Lung (tissue), 12 donors: ENCODE results near the gene NPM1. TPM values are rescaled to one million over a fixed set of nuclear protein-coding genes. Genes with fewer than 3 reads are reported as not detected.

Experiments
- ATAC-seq: fragments of 200-7000 bp; cut with Tn5 transposase; one replicate; pipeline ENCODE4 v1.9.1; 2020; ENCODE audit warnings: moderate number of reproducible peaks; ENCODE audit not compliant: insufficient read depth, low FRiP score
- DNase-seq, 3 donors: peaks; one replicate each; pipeline ENCODE4 v3.0.0-alpha.2; 2013 to 2017
- H3K27ac ChIP-seq, 2 donors: one replicate each; pipeline ENCODE4 v1.5.1; 2013; ENCODE audit warnings: mild to moderate bottlenecking in 2 of 2, moderate library complexity in 2 of 2, control low read depth in 1 of 2, inconsistent platforms in 1 of 2, low read depth in 1 of 2, low read length in 1 of 2
- H3K27me3 ChIP-seq, 3 donors: one replicate each; pipeline ENCODE4 v1.5.1; 2013; ENCODE audit warnings: low read length in 2 of 3; ENCODE audit not compliant: control insufficient read depth in 3 of 3, insufficient read depth in 3 of 3
- H3K36me3 ChIP-seq, 4 donors: one replicate each; pipeline ENCODE4 v1.5.1; 2013; ENCODE audit warnings: low read length in 4 of 4, mild to moderate bottlenecking in 1 of 4, moderate library complexity in 1 of 4; ENCODE audit not compliant: control insufficient read depth in 4 of 4, insufficient read depth in 4 of 4
- H3K4me1 ChIP-seq, 5 donors: one replicate each; pipeline ENCODE4 v1.5.1; 2013; ENCODE audit warnings: low read length in 5 of 5, mild to moderate bottlenecking in 2 of 5, moderate library complexity in 1 of 5; ENCODE audit not compliant: control insufficient read depth in 5 of 5, insufficient read depth in 5 of 5
- H3K4me3 ChIP-seq: one replicate; pipeline ENCODE4 v1.5.1; 2013; ENCODE audit warnings: mild to moderate bottlenecking, control low read depth, moderate library complexity
- H3K9ac ChIP-seq, 2 donors: one replicate each; pipeline ENCODE4 v1.5.1; 2013; ENCODE audit warnings: low read length in 2 of 2, control low read depth in 1 of 2; ENCODE audit not compliant: insufficient read depth in 1 of 2
- H3K9me3 ChIP-seq, 4 donors: one replicate each; pipeline ENCODE4 v1.5.1; 2013; ENCODE audit warnings: low read length in 3 of 4, mild to moderate bottlenecking in 1 of 4, moderate library complexity in 1 of 4; ENCODE audit not compliant: control insufficient read depth in 4 of 4, insufficient read depth in 3 of 4
- WGBS, 2 donors: extraction: QIAGEN DNeasy Blood & Tissue Kit; methylation state at CpG; one replicate each; pipeline ENCODE4 v1.1.7; 2013; 5-methylcytosine and 5-hydroxymethylcytosine counted together
- polyA plus RNA-seq, 2 donors: library from polyadenylated mRNA; stranded (reverse); fragments of 200-250 nt; gene quantifications; one replicate each; pipeline ENCODE4 v1.2.1, GENCODE V29; 2013
- total RNA-seq, 2 donors: library from RNA; depleted of rRNA in 1 of 2; stranded (reverse); fragments of >200 nt in 1 of 2; gene quantifications; one replicate each; pipeline ENCODE4 v1.2.1, GENCODE V29; 2014 to 2021
- TF ChIP-seq, protein P1 (sequence below): IDR thresholded peaks from 2 replicates; pipeline ENCODE4 v1.5.1; 2012; ENCODE audit warnings: mild to moderate bottlenecking; ENCODE audit errors: control extremely low read depth, extremely low read depth
- donor health status: control.
- donor health status: control.
- donor health status: Bipolar disorder and iron deficiency.
- donor health status: healthy.
- donor health status: DM: yes; HTN: yes; CAD: no.

NPM1 gene
- total and polyA plus RNA-seq, 4 donors: 601 to 2,411 (median 1,455) TPM

DNA sequence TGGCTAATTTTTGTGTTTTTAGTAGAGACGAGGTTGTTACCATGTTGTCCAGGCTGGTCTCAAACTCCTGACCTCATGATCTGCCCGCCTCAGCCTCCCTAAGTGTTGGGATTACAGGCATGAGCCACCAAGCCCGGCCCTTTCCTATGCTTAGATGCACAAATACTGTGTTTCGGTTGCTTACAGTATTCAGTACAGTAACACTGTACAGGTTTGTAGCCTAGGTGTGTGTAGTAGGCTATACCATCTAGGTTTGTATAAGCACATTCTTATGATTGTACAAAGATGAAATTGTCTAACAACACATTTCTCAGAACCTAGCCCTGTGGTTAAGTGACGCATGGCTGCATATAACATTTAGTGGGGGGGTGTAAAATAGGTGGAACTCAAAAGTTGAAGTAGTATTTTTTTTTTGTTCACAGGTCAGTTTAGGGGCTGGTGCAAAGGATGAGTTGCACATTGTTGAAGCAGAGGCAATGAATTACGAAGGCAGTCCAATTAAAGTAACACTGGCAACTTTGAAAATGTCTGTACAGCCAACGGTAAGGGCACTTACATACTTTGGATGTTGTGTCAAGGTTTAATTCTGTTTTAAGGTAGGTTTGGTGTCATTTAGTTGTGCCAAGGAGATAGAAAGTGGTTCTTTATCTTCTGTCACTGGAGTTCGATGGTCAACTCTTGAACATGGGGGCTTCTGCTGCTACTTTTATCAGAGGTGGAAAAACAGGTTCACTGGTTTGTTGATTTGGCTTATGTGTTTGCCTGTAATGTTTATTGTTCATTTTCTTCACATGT lies 3.4 kb downstream of the NPM1 start:
- Histone ChIP-seq H3K4me3 (no peak overlapping the region), H3K27ac (no peak overlapping the region), H3K4me1 (peaks cover 0 to 28% (median 9%) of the 10 kb centered on the region in 5 donors), H3K9me3 (peaks cover 0 to 2% (median 0%) of the 10 kb centered on the region in 4 donors), H3K27me3 (no peaks in the 10 kb centered on the region), H3K36me3 (peaks cover 20 to 37% (median 34%) of the 10 kb centered on the region in 4 donors), H3K9ac (no peak overlapping the region)
- TF ChIP-seq, protein P1, sequence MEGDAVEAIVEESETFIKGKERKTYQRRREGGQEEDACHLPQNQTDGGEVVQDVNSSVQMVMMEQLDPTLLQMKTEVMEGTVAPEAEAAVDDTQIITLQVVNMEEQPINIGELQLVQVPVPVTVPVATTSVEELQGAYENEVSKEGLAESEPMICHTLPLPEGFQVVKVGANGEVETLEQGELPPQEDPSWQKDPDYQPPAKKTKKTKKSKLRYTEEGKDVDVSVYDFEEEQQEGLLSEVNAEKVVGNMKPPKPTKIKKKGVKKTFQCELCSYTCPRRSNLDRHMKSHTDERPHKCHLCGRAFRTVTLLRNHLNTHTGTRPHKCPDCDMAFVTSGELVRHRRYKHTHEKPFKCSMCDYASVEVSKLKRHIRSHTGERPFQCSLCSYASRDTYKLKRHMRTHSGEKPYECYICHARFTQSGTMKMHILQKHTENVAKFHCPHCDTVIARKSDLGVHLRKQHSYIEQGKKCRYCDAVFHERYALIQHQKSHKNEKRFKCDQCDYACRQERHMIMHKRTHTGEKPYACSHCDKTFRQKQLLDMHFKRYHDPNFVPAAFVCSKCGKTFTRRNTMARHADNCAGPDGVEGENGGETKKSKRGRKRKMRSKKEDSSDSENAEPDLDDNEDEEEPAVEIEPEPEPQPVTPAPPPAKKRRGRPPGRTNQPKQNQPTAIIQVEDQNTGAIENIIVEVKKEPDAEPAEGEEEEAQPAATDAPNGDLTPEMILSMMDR: no peak
- DNase-seq (no peak), ATAC-seq (no peak)
- 71 to 77% methylated on average over 8 of the region's 8 CpGs for whole genome bisulfite sequencing, 2 donors

DNA sequence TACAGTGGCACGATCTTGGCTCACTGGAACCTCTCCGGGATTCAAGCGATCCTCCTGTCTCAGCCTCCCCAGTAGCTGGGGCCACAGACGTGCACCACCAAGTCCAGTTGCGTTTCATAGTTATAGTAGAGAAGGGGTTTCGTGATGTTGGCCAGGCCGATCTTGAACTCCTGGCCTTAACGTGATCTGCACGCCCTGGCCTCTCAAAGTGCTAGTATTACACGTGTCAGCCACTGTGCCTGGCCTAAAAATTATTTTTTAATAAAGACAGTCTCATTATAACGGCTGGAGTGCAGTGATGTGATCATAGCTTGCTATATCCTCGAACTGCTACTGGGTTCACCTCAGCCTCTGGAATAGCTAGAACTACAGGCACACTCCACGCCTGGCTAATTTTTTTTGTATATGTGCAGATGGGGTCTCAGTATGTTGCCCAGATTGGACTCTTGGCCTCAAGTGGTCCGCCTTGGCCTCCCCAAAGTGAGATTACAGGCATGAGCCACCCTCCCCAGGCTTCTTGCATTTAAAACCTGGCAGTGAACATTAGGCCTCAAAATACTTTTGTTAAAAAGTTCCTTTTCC lies 4.4 kb downstream of the NPM1 start:
- no peak for ATAC-seq
- H3K36me3 ChIP-seq: peaks cover 25 to 41% (median 37%) of the 10 kb centered on the region in 4 donors
- H3K4me3 ChIP-seq: no peak overlapping the region

DNA sequence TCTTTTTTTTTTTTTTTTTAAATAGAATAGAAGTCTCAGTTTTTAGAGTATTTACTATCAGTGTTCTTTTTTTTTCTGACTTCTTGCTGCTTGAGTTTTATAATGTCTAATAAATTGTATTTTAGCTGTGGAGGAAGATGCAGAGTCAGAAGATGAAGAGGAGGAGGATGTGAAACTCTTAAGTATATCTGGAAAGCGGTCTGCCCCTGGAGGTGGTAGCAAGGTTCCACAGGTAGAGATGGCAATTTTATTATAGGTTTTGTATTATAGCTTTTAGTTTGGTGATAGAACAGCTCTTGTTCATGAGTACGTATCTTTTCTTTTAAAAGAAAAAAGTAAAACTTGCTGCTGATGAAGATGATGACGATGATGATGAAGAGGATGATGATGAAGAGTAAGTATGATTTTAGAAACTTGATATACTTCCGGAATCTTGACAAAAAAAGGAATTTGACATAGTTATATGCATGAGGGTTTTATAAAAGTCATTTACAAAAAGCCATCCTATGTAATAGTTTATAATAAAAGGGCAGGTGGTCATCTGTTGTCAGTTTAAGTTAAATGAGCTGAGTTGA lies 5.0 kb downstream of the NPM1 start:
- Histone ChIP-seq H3K9me3 (peaks cover 0 to 2% (median 0%) of the 10 kb centered on the region in 4 donors), H3K27me3 (no peaks in the 10 kb centered on the region), H3K4me3 (no peak overlapping the region), H3K36me3 (peaks cover 25 to 44% (median 40%) of the 10 kb centered on the region in 4 donors), H3K27ac (no peak overlapping the region), H3K9ac (no peak overlapping the region), H3K4me1 (peaks cover 0 to 28% (median 9%) of the 10 kb centered on the region in 5 donors)
- ATAC-seq (no peak), DNase-seq (no peak)
- WGBS, 2 donors: 93% methylated on average over 4 of the region's 4 CpGs
- TF ChIP-seq, protein P1: no peak

More for the DNA sequence above, 4.4 kb downstream of the NPM1 start:
- Histone ChIP-seq H3K27me3 (no peaks in the 10 kb centered on the region), H3K9ac (no peak overlapping the region), H3K4me1 (peaks cover 0 to 28% (median 9%) of the 10 kb centered on the region in 5 donors), H3K9me3 (peaks cover 0 to 2% (median 0%) of the 10 kb centered on the region in 4 donors), H3K27ac (no peak overlapping the region)
- no peak for DNase-seq
- 85 to 91% methylated on average over 14 of the region's 14 CpGs for WGBS, 2 donors
- TF ChIP-seq, protein P1: no peak
